ENCODE measurements around the gene LIN7B. TPM values are rescaled to one million over a fixed set of nuclear protein-coding genes. Genes with fewer than 3 reads are reported as not detected.

Gene LIN7B
- total and polyA plus RNA-seq, 2 of the 13 experiments (the other 11 are each of a cell fraction or from before 2014, with no cell fraction given): 5.3 to 7.6 TPM

DNA sequence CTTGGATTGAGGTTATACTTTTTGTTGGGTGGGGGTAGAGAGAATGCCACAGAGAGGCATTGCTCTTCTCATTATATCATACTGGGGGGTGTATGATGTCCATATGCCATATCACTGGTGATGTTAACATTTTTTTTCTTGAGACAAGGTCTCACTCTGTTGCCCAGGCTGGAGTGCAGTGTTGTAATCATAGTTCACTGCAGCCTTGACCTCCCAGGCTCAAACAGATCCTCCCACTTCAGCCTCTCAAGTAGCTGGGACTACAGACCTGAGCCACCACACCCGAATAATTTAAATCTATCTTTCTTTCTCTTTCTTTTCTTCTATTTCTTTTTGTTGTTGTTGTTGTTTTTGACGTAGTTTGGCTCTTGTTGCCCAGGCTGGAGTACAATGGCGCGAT, 33.8 kb upstream of the LIN7B start:
- TF ChIP-seq TBX3 (IDR thresholded peaks at IDR 0.05; ENCODE audit: borderline replicate concordance) (no peak), RARA (CRISPR knock-in tag; IDR thresholded peaks at IDR 0.05) (peak; percentile 55; the same call in 1 of the 2 replicates), NAIF1 (CRISPR knock-in tag; IDR thresholded peaks at IDR 0.05; ENCODE audit: borderline replicate concordance) (no peak), SOX6 (IDR thresholded peaks at IDR 0.05) (no peak), SOX6 (CRISPR knock-in tag; IDR thresholded peaks at IDR 0.05) (no peak), ZNF121 (CRISPR knock-in tag; IDR thresholded peaks at IDR 0.05) (peak; percentile 74), NR2F6 (IDR thresholded peaks at IDR 0.05) (no peak), NR2F6 (CRISPR knock-in tag; IDR thresholded peaks at IDR 0.05) (0 out of 2 replicates have a peak, but pooled peaks have one; percentile 26), SP140L (CRISPR knock-in tag; IDR thresholded peaks at IDR 0.05; ENCODE audit: borderline replicate concordance) (no peak), U2AF1 (optimal IDR thresholded peaks at IDR 0.05; ENCODE audit: low read depth, low read length) (no peak), ZNF746 (CRISPR knock-in tag; IDR thresholded peaks at IDR 0.05) (no peak)
- TF ChIP-seq, protein P1, sequence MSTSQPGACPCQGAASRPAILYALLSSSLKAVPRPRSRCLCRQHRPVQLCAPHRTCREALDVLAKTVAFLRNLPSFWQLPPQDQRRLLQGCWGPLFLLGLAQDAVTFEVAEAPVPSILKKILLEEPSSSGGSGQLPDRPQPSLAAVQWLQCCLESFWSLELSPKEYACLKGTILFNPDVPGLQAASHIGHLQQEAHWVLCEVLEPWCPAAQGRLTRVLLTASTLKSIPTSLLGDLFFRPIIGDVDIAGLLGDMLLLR (CRISPR knock-in tag; IDR thresholded peaks at IDR 0.05): no peak
- TF ChIP-seq, protein P2, sequence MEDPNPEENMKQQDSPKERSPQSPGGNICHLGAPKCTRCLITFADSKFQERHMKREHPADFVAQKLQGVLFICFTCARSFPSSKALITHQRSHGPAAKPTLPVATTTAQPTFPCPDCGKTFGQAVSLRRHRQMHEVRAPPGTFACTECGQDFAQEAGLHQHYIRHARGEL (CRISPR knock-in tag; IDR thresholded peaks at IDR 0.05): no peak
- TF ChIP-seq, protein P3, sequence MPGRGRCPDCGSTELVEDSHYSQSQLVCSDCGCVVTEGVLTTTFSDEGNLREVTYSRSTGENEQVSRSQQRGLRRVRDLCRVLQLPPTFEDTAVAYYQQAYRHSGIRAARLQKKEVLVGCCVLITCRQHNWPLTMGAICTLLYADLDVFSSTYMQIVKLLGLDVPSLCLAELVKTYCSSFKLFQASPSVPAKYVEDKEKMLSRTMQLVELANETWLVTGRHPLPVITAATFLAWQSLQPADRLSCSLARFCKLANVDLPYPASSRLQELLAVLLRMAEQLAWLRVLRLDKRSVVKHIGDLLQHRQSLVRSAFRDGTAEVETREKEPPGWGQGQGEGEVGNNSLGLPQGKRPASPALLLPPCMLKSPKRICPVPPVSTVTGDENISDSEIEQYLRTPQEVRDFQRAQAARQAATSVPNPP (CRISPR knock-in tag; IDR thresholded peaks at IDR 0.05): no peak
- TF ChIP-seq, protein P4, sequence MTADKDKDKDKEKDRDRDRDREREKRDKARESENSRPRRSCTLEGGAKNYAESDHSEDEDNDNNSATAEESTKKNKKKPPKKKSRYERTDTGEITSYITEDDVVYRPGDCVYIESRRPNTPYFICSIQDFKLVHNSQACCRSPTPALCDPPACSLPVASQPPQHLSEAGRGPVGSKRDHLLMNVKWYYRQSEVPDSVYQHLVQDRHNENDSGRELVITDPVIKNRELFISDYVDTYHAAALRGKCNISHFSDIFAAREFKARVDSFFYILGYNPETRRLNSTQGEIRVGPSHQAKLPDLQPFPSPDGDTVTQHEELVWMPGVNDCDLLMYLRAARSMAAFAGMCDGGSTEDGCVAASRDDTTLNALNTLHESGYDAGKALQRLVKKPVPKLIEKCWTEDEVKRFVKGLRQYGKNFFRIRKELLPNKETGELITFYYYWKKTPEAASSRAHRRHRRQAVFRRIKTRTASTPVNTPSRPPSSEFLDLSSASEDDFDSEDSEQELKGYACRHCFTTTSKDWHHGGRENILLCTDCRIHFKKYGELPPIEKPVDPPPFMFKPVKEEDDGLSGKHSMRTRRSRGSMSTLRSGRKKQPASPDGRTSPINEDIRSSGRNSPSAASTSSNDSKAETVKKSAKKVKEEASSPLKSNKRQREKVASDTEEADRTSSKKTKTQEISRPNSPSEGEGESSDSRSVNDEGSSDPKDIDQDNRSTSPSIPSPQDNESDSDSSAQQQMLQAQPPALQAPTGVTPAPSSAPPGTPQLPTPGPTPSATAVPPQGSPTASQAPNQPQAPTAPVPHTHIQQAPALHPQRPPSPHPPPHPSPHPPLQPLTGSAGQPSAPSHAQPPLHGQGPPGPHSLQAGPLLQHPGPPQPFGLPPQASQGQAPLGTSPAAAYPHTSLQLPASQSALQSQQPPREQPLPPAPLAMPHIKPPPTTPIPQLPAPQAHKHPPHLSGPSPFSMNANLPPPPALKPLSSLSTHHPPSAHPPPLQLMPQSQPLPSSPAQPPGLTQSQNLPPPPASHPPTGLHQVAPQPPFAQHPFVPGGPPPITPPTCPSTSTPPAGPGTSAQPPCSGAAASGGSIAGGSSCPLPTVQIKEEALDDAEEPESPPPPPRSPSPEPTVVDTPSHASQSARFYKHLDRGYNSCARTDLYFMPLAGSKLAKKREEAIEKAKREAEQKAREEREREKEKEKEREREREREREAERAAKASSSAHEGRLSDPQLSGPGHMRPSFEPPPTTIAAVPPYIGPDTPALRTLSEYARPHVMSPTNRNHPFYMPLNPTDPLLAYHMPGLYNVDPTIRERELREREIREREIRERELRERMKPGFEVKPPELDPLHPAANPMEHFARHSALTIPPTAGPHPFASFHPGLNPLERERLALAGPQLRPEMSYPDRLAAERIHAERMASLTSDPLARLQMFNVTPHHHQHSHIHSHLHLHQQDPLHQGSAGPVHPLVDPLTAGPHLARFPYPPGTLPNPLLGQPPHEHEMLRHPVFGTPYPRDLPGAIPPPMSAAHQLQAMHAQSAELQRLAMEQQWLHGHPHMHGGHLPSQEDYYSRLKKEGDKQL (CRISPR knock-in tag; IDR thresholded peaks at IDR 0.05; ENCODE audit: low read depth): no peak
- Histone ChIP-seq H3K27me3 (ENCODE audit: control insufficient read depth in 1 of 2, insufficient read depth in 2 of 2, low read length in 2 of 2) (no peaks in the 10 kb centered on the region), H3K27ac (ENCODE audit: extremely low read length, insufficient read depth, low read length) (no peak overlapping the region), H3K36me3 (replicated peaks in 1 of 2; ENCODE audit: control insufficient read depth in 1 of 2, insufficient read depth in 2 of 2, low read length in 2 of 2) (no peaks in the 10 kb centered on the region), H3K4me2 (ENCODE audit: low read depth, low read length) (no peak overlapping the region), H3K79me2 (ENCODE audit: insufficient read depth, low read length) (peaks cover under 1% of the 10 kb centered on the region), H3K4me3 (replicated peaks in 1 of 3; ENCODE audit: insufficient read depth in 1 of 3, low read depth in 2 of 3, low read length in 3 of 3) (no peak overlapping the region), H3K4me1 (ENCODE audit: insufficient read depth, low read length) (peaks cover 25% of the 10 kb centered on the region), H2AFZ (ENCODE audit: low read length) (no peak overlapping the region), H3K9me3 (ENCODE audit: low read length) (no peaks in the 10 kb centered on the region; the same call in 1 of the 2 replicates), H3K9ac (ENCODE audit: insufficient read depth, low read depth, low read length) (no peak overlapping the region), H4K20me1 (ENCODE audit: insufficient read depth, low read length) (no peaks in the 10 kb centered on the region)
- POLR2A ChIA-PET: interaction anchor here (0.8 kb wide), 1 partner anchor 69 kb away, joined by 3 read pairs; no protein-coding TSS in a partner anchor
- intact Hi-C loops (cut with micrococcal nuclease; ENCODE audit: unreplicated experiment) (no loop called here), in situ Hi-C loops (cut with HindIII; ENCODE audit: extremely low pct_ligation_motif_present, low pct_unique_long_range_greater_than_20kb) (no loop called here)
- ATAC-seq (no peak), FAIRE-seq (no peak), DNase-seq (ENCODE audit: low spot score) (no peak)
- BruUV-seq (replicated peaks): no TSS peak
- CTCF ChIA-PET (ENCODE audit: low intra/inter-chr PET ratio, low total read pairs): no interaction called here
- 58% methylated on average over 4 of the region's 4 CpGs for WGBS (ENCODE audit: low lambda C conversion rate)

All from HepG2 (cell line).